ENCODE measurements around the gene TNFSF4.

DNA sequence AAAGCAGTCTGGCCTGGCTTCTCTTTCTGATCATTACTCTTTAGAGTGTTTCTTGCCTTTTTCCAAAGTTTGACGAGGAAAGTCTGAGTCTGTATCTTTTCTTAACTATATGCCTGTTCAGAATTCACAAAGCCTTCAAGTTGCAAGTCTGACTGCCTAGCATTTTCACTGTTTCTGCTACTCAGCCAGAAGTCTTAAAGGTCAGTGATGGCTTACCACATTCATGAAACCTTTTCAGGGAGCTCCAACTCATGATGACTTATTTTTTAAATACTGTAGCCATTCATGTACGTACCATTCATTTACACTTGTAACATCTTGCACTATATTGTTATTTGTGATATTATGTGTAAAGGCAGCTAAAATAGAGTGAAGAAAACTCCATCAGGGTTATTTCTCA lies 58.2 kb downstream of the TNFSF4 start:
- TF ChIP-seq, protein P1, sequence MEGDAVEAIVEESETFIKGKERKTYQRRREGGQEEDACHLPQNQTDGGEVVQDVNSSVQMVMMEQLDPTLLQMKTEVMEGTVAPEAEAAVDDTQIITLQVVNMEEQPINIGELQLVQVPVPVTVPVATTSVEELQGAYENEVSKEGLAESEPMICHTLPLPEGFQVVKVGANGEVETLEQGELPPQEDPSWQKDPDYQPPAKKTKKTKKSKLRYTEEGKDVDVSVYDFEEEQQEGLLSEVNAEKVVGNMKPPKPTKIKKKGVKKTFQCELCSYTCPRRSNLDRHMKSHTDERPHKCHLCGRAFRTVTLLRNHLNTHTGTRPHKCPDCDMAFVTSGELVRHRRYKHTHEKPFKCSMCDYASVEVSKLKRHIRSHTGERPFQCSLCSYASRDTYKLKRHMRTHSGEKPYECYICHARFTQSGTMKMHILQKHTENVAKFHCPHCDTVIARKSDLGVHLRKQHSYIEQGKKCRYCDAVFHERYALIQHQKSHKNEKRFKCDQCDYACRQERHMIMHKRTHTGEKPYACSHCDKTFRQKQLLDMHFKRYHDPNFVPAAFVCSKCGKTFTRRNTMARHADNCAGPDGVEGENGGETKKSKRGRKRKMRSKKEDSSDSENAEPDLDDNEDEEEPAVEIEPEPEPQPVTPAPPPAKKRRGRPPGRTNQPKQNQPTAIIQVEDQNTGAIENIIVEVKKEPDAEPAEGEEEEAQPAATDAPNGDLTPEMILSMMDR (IDR thresholded peaks at IDR 0.05; ENCODE audit: borderline replicate concordance, extremely low read depth, low read length, poor library complexity, severe bottlenecking): no peak
- TF ChIP-seq EZH2 (IDR thresholded peaks at IDR 0.05; ENCODE audit: borderline replicate concordance, low read depth, low read length, severe bottlenecking): no peak

Measured in DND-41 (cell line).